ENCODE measurements around the gene CYB5A.

Gene CYB5A

GRCh38 chr18:74274700-74275099 lies 17.1 kb downstream of the CYB5A start:
- no peak overlapping the region for H3K4me3 Mint-ChIP-seq
- ATAC-seq, result no peak

GRCh38 chr18:74273394-74273793 lies 18.4 kb downstream of the CYB5A start:
- no peak for ATAC-seq
- H3K4me3 Mint-ChIP-seq, result no peak overlapping the region
- H3K9me3 Mint-ChIP-seq, result no peaks in the 10 kb centered on the region
- no peak overlapping the region for H3K27ac Mint-ChIP-seq
- H3K36me3 Mint-ChIP-seq, result no peaks in the 10 kb centered on the region
- DNase-seq (ENCODE audit: low spot score in 2 of 2), result no peak
- H3K4me1 Mint-ChIP-seq, result peaks cover 21% of the 10 kb centered on the region

More at GRCh38 chr18:74274700-74275099, 17.1 kb downstream of the CYB5A start:
- no peaks in the 10 kb centered on the region for H3K36me3 Mint-ChIP-seq
- H3K4me1 Mint-ChIP-seq, result peaks cover 11% of the 10 kb centered on the region
- no peaks in the 10 kb centered on the region for H3K9me3 Mint-ChIP-seq
- H3K27ac Mint-ChIP-seq, result no peak overlapping the region
- no peak for DNase-seq (ENCODE audit: low spot score in 2 of 2)

GRCh38 chr18:74271635-74272034 lies 20.1 kb downstream of the CYB5A start:
- no peak for ATAC-seq
- no peaks in the 10 kb centered on the region for H3K9me3 Mint-ChIP-seq
- H3K27ac Mint-ChIP-seq, result no peak overlapping the region
- no peaks in the 10 kb centered on the region for H3K36me3 Mint-ChIP-seq
- H3K4me1 Mint-ChIP-seq, result peaks cover 27% of the 10 kb centered on the region
- H3K4me3 Mint-ChIP-seq, result no peak overlapping the region
- DNase-seq (ENCODE audit: low spot score in 2 of 2), result no peak

GRCh38 chr18:74268933-74269620 lies 22.7 kb downstream of the CYB5A start:
- ATAC-seq (no peak), DNase-seq (ENCODE audit: low spot score in 2 of 2) (no peak)
- Mint-ChIP-seq H3K27ac (no peak overlapping the region), H3K36me3 (no peaks in the 10 kb centered on the region), H3K4me3 (no peak overlapping the region), H3K9me3 (no peaks in the 10 kb centered on the region), H3K4me1 (peaks cover 31% of the 10 kb centered on the region)

GRCh38 chr18:74268175-74268574 lies 23.6 kb downstream of the CYB5A start:
- DNase-seq (ENCODE audit: low spot score in 2 of 2) (no peak), ATAC-seq (no peak)
- Mint-ChIP-seq H3K9me3 (no peaks in the 10 kb centered on the region), H3K36me3 (peaks cover 2% of the 10 kb centered on the region), H3K27ac (no peak overlapping the region), H3K4me1 (peaks cover 31% of the 10 kb centered on the region), H3K4me3 (no peak overlapping the region)

- H3K27ac Mint-ChIP-seq, result no peak overlapping the region
- ATAC-seq, result peak; percentile 70
- peaks cover 31% of the 10 kb centered on the region for H3K4me1 Mint-ChIP-seq
These were observed 25.6 kb downstream of the CYB5A start for GRCh38 chr18:74266161-74266560.

GRCh38 chr18:74265546-74266098 lies 26.1 kb downstream of the CYB5A start:
- no peak overlapping the region for H3K4me3 Mint-ChIP-seq
- ATAC-seq (no peak), DNase-seq (ENCODE audit: low spot score in 2 of 2) (no peak)
- peaks cover 24% of the 10 kb centered on the region for H3K36me3 Mint-ChIP-seq
- H3K4me1 Mint-ChIP-seq, result peaks cover 31% of the 10 kb centered on the region
- no peaks in the 10 kb centered on the region for H3K9me3 Mint-ChIP-seq
- H3K27ac Mint-ChIP-seq, result no peak overlapping the region

More at GRCh38 chr18:74266161-74266560, 25.6 kb downstream of the CYB5A start:
- H3K36me3 Mint-ChIP-seq, result peaks cover 20% of the 10 kb centered on the region
- DNase-seq (ENCODE audit: low spot score in 2 of 2), result no peak
- H3K9me3 Mint-ChIP-seq, result no peaks in the 10 kb centered on the region
- no peak overlapping the region for H3K4me3 Mint-ChIP-seq

- ATAC-seq, result peak; percentile 89
- Mint-ChIP-seq H3K9me3 (no peaks in the 10 kb centered on the region), H3K27ac (peak overlapping the region; percentile 67), H3K4me3 (no peak overlapping the region), H3K4me1 (peaks cover 21% of the 10 kb centered on the region), H3K36me3 (peaks cover 32% of the 10 kb centered on the region)
- no peak for DNase-seq (ENCODE audit: low spot score in 2 of 2)
These were observed 27.3 kb downstream of the CYB5A start for GRCh38 chr18:74264303-74265020.

- no peak overlapping the region for H3K27ac Mint-ChIP-seq
- H3K4me1 Mint-ChIP-seq, result peaks cover 6% of the 10 kb centered on the region
- peaks cover 37% of the 10 kb centered on the region for H3K36me3 Mint-ChIP-seq
- DNase-seq (ENCODE audit: low spot score in 2 of 2) (no peak), ATAC-seq (no peak)
- no peak overlapping the region for H3K4me3 Mint-ChIP-seq
- H3K9me3 Mint-ChIP-seq, result no peaks in the 10 kb centered on the region
These were observed 30.6 kb downstream of the CYB5A start for GRCh38 chr18:74261053-74261713.

- ATAC-seq (no peak), DNase-seq (ENCODE audit: low spot score in 2 of 2) (no peak)
- Mint-ChIP-seq H3K9me3 (no peaks in the 10 kb centered on the region), H3K4me1 (peaks cover 2% of the 10 kb centered on the region), H3K27ac (no peak overlapping the region), H3K4me3 (no peak overlapping the region), H3K36me3 (peaks cover 37% of the 10 kb centered on the region)
These were observed 32.4 kb downstream of the CYB5A start for GRCh38 chr18:74259347-74259746.

- Mint-ChIP-seq H3K4me1 (peaks cover 4% of the 10 kb centered on the region), H3K4me3 (no peak overlapping the region), H3K36me3 (peaks cover 35% of the 10 kb centered on the region), H3K9me3 (no peaks in the 10 kb centered on the region), H3K27ac (no peak overlapping the region)
- ATAC-seq (no peak), DNase-seq (ENCODE audit: low spot score in 2 of 2) (no peak)
These were observed 34.7 kb downstream of the CYB5A start for GRCh38 chr18:74257083-74257482.

- no peaks in the 10 kb centered on the region for H3K9me3 Mint-ChIP-seq
- ATAC-seq (no peak), DNase-seq (ENCODE audit: low spot score in 2 of 2) (no peak)
- H3K4me1 Mint-ChIP-seq, result peaks cover 7% of the 10 kb centered on the region
- H3K4me3 Mint-ChIP-seq, result no peak overlapping the region
- no peak overlapping the region for H3K27ac Mint-ChIP-seq
- peaks cover 30% of the 10 kb centered on the region for H3K36me3 Mint-ChIP-seq
These were observed 35.6 kb downstream of the CYB5A start for GRCh38 chr18:74256190-74256589.

- H3K4me1 Mint-ChIP-seq, result peaks cover 7% of the 10 kb centered on the region
- peaks cover 21% of the 10 kb centered on the region for H3K36me3 Mint-ChIP-seq
- no peak overlapping the region for H3K4me3 Mint-ChIP-seq
- H3K27ac Mint-ChIP-seq, result no peak overlapping the region
- H3K9me3 Mint-ChIP-seq, result no peaks in the 10 kb centered on the region
- ATAC-seq, result no peak
- no peak for DNase-seq (ENCODE audit: low spot score in 2 of 2)
These were observed 36.6 kb downstream of the CYB5A start for GRCh38 chr18:74255131-74255616.

GRCh38 chr18:74252039-74252395 lies 39.7 kb downstream of the CYB5A start:
- Mint-ChIP-seq H3K27ac (peak overlapping the region; percentile 86), H3K36me3 (peaks cover 13% of the 10 kb centered on the region), H3K9me3 (no peaks in the 10 kb centered on the region), H3K4me3 (no peak overlapping the region), H3K4me1 (peaks cover 7% of the 10 kb centered on the region)
- ATAC-seq (peak; percentile 64), DNase-seq (ENCODE audit: low spot score in 2 of 2) (no peak)

- peaks cover 7% of the 10 kb centered on the region for H3K4me1 Mint-ChIP-seq
- ATAC-seq, result no peak
- no peak for DNase-seq (ENCODE audit: low spot score in 2 of 2)
- H3K36me3 Mint-ChIP-seq, result peaks cover 13% of the 10 kb centered on the region
- no peaks in the 10 kb centered on the region for H3K9me3 Mint-ChIP-seq
- no peak overlapping the region for H3K4me3 Mint-ChIP-seq
- H3K27ac Mint-ChIP-seq, result peak overlapping the region; percentile 86
These were observed 40.3 kb downstream of the CYB5A start for GRCh38 chr18:74251297-74252038.

All from stimulated activated effector memory CD8-positive, alpha-beta T cell treated with anti-CD3 and anti-CD28 coated beads, Interleukin-12 subunit alpha, Interleukin-12 subunit beta, amount 100 ng/mL, for 72 hours (primary cell).